ENCODE measurements around the gene AGXT2. TPM values are rescaled to one million over a fixed set of nuclear protein-coding genes. Genes with fewer than 3 reads are reported as not detected.

The AGXT2 gene
- total and polyA plus RNA-seq, 9 of the 15 experiments (the other 6 are each of a cell fraction or from before 2014, with no cell fraction given) = not detected

- no peak for TF ChIP-seq GMEB1 (CRISPR knock-in tag; IDR thresholded peaks at IDR 0.05)
- TF ChIP-seq HMBOX1 (IDR thresholded peaks at IDR 0.05) = no peak
- no peak for TF ChIP-seq ZBTB17 (CRISPR knock-in tag; IDR thresholded peaks at IDR 0.05)
Observed at GRCh38 chr5:34996261-34996660, 51.5 kb downstream of the AGXT2 start (continued).

GRCh38 chr5:34993951-34994350 is 53.8 kb downstream of the AGXT2 start:
- no peaks in the 10 kb centered on the region for H3K9me1 ChIP-seq (ENCODE audit: control insufficient read depth, insufficient read depth, low read length)
- no TSS peak for BruUV-seq (replicated peaks)
- no peaks in the 10 kb centered on the region for H3K36me3 ChIP-seq (ENCODE audit: control insufficient read depth, insufficient read depth, low read length)
- in situ Hi-C loops (cut with MboI) (no loop called here), intact Hi-C loops (cut with micrococcal nuclease) (no loop called here)
- ATAC-seq (no peak), FAIRE-seq (no peak), DNase-seq (ENCODE audit: extremely low read depth in 1 of 4, low spot score in 3 of 4) (no peak)
- H2AFZ ChIP-seq (ENCODE audit: low read depth, low read length) = no peak overlapping the region
- no peaks in the 10 kb centered on the region for H3K79me2 ChIP-seq (ENCODE audit: control insufficient read depth, insufficient read depth, low read length)
- H3K4me1 ChIP-seq (replicated peaks in 1 of 2; ENCODE audit: control insufficient read depth in 2 of 2, insufficient read depth in 2 of 2, low read length in 2 of 2) = no peaks in the 10 kb centered on the region
- no peaks in the 10 kb centered on the region for H4K20me1 ChIP-seq (replicated peaks; ENCODE audit: control insufficient read depth, insufficient read depth, low read length)
- CTCF ChIA-PET (ENCODE audit: low intra/inter-chr PET ratio) = no interaction called here
- no peak overlapping the region for H3K4me2 ChIP-seq (ENCODE audit: insufficient read depth, low read length)
- peaks cover 0 to 10% of the 10 kb centered on the region in 2 experiments; a peak in 3 of 5 replicates for H3K27me3 ChIP-seq (ENCODE audit: control insufficient read depth in 2 of 2, insufficient read depth in 2 of 2, low read length in 2 of 2)
- no peak overlapping the region for H3K9ac ChIP-seq (ENCODE audit: insufficient read depth in 1 of 2, low read depth in 2 of 2, low read length in 2 of 2)
- POLR2A ChIA-PET = no interaction called here
- WGBS (ENCODE audit: insufficient coverage, low coverage, missing lambda C conversion rate) = 10% methylated on average over 8 of the region's 8 CpGs
- H3K4me3 ChIP-seq = no peak overlapping the region
- TF ChIP-seq ZSCAN32 (CRISPR knock-in tag; IDR thresholded peaks at IDR 0.05) = no peak
- TF ChIP-seq TRIM24 (IDR thresholded peaks at IDR 0.05) = no peak
- no peak for TF ChIP-seq ZNF696 (CRISPR knock-in tag; conservative IDR thresholded peaks at IDR 0.05)
- TF ChIP-seq KAT8 (IDR thresholded peaks at IDR 0.05; ENCODE audit: low read depth) = no peak
- TF ChIP-seq XRCC4 (IDR thresholded peaks at IDR 0.05; ENCODE audit: extremely low read depth, insufficient read depth, insufficient read length) = no peak
- H3K27ac ChIP-seq (ENCODE audit: extremely low read depth, low read depth, low read length) = no peak overlapping the region
- H3K9me3 ChIP-seq (replicated peaks; ENCODE audit: control insufficient read depth, insufficient read depth, low read depth, low read length) = no peaks in the 10 kb centered on the region

Data from K562 (cell line).